Type B pancreatic cell (in vitro differentiated cells): ENCODE results near the gene GMDS. TPM values are rescaled to one million over a fixed set of nuclear protein-coding genes. Genes with fewer than 3 reads are reported as not detected.

Experiments
- DNase-seq: peaks from one replicate; pipeline ENCODE4 v3.0.0; 2021; ENCODE audit warnings: mixed read lengths; ENCODE audit not compliant: unreplicated experiment; ENCODE audit errors: extremely low spot score
- H3K27ac Mint-ChIP-seq: 2 replicates; pipeline ENCODE4 v1.8.0; 2021; ENCODE audit warnings: mild to moderate bottlenecking, mixed read lengths
- H3K27me3 Mint-ChIP-seq: 2 replicates; pipeline ENCODE4 v1.8.0; 2021; ENCODE audit warnings: mixed read lengths
- H3K36me3 Mint-ChIP-seq: 2 replicates; pipeline ENCODE4 v1.8.0; 2021; ENCODE audit warnings: mixed read lengths
- H3K4me1 Mint-ChIP-seq: one replicate; pipeline ENCODE4 v1.8.0; 2021; ENCODE audit warnings: mixed read lengths; ENCODE audit not compliant: unreplicated experiment
- H3K4me3 Mint-ChIP-seq: 2 replicates; pipeline ENCODE4 v1.8.0; 2021; ENCODE audit warnings: mild to moderate bottlenecking, mixed read lengths
- H3K9me3 Mint-ChIP-seq: 2 replicates; pipeline ENCODE4 v1.8.0; 2021; ENCODE audit warnings: mixed read lengths
- total RNA-seq: library from RNA; stranded (reverse); gene quantifications from 2 replicates; pipeline ENCODE4 v1.2.1, GENCODE V29; 2021; ENCODE audit warnings: low replicate concordance
- TF ChIP-seq, protein P1 (sequence below): fragments of 200-600 bp; sonication (generic); conservative IDR thresholded peaks from 2 replicates; pipeline ENCODE4 v1.5.0; 2021; ENCODE audit warnings: antibody characterized with exemption, mild to moderate bottlenecking

GMDS gene
- total RNA-seq, 1 donor from 2014 or later = 41.3 TPM

- TF ChIP-seq, protein P1, sequence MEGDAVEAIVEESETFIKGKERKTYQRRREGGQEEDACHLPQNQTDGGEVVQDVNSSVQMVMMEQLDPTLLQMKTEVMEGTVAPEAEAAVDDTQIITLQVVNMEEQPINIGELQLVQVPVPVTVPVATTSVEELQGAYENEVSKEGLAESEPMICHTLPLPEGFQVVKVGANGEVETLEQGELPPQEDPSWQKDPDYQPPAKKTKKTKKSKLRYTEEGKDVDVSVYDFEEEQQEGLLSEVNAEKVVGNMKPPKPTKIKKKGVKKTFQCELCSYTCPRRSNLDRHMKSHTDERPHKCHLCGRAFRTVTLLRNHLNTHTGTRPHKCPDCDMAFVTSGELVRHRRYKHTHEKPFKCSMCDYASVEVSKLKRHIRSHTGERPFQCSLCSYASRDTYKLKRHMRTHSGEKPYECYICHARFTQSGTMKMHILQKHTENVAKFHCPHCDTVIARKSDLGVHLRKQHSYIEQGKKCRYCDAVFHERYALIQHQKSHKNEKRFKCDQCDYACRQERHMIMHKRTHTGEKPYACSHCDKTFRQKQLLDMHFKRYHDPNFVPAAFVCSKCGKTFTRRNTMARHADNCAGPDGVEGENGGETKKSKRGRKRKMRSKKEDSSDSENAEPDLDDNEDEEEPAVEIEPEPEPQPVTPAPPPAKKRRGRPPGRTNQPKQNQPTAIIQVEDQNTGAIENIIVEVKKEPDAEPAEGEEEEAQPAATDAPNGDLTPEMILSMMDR = no peak
- no peak overlapping the region for H3K4me3 Mint-ChIP-seq
- H3K27ac Mint-ChIP-seq = no peak overlapping the region
- H3K36me3 Mint-ChIP-seq = peaks cover 9% of the 10 kb centered on the region
- H3K4me1 Mint-ChIP-seq = peaks cover 9% of the 10 kb centered on the region
- peaks cover 5% of the 10 kb centered on the region for H3K9me3 Mint-ChIP-seq
- DNase-seq = no peak
- peaks cover 18% of the 10 kb centered on the region for H3K27me3 Mint-ChIP-seq
These were observed 611.9 kb downstream of the GMDS start for GRCh38 chr6:1633366-1634021.

DNA sequence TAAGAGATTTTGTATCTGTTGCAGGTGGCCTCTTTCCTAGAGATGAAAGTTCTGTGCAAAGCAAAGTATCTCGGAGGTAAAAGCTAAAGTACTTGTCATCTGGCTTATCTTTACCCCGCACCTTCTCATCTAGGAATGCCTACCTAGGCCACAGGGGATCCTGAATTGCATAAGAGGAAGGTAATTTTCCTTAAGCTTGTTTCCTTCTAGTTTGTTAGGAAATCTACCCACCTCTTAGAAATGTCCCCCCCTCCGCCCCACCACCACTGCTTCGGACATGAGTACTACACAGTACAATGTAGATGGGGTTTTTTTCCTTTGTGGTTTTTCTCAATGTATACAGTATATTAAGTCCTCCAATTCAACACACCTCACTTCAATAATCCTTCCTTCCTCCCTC, 614.2 kb downstream of the GMDS start:
- Mint-ChIP-seq H3K36me3 (peaks cover 9% of the 10 kb centered on the region), H3K27ac (no peak overlapping the region), H3K4me3 (no peak overlapping the region), H3K9me3 (peaks cover 5% of the 10 kb centered on the region), H3K4me1 (peaks cover 30% of the 10 kb centered on the region), H3K27me3 (peaks cover 39% of the 10 kb centered on the region)
- TF ChIP-seq, protein P1 = no peak
- no peak for DNase-seq

DNA sequence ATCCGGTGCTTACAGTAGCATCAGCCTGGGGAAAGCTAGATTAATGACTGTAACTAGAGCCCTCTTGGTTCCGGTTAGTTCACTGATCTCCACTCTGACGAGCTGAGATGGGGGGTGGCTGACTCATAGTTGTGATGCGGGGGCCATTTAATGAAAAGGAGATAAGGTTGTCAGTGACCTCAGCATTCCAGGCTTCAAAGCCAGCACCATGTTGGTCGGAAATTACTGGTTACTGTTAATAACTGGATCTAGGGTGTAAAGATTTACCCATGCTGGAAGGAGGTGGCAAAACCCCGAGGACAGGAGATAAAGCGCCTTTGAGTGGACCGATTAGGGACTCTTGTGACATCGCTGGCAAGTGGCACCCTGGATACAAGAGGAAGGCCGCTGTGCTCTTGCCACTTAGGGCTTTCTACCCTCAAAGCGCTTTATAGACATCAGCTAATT, 614.6 kb downstream of the GMDS start:
- Mint-ChIP-seq H3K9me3 (peaks cover 5% of the 10 kb centered on the region), H3K27me3 (peaks cover 43% of the 10 kb centered on the region), H3K4me1 (peaks cover 35% of the 10 kb centered on the region), H3K36me3 (peaks cover 9% of the 10 kb centered on the region), H3K27ac (no peak overlapping the region), H3K4me3 (no peak overlapping the region)
- TF ChIP-seq, protein P1 = no peak
- no peak for DNase-seq

- Mint-ChIP-seq H3K9me3 (peaks cover 5% of the 10 kb centered on the region), H3K4me3 (no peak overlapping the region), H3K36me3 (peaks cover 9% of the 10 kb centered on the region), H3K27ac (no peak overlapping the region), H3K4me1 (peaks cover 39% of the 10 kb centered on the region), H3K27me3 (peaks cover 47% of the 10 kb centered on the region)
- TF ChIP-seq, protein P1 = no peak
- DNase-seq = no peak
These were observed 615.1 kb downstream of the GMDS start for GRCh38 chr6:1630212-1630770.

DNA sequence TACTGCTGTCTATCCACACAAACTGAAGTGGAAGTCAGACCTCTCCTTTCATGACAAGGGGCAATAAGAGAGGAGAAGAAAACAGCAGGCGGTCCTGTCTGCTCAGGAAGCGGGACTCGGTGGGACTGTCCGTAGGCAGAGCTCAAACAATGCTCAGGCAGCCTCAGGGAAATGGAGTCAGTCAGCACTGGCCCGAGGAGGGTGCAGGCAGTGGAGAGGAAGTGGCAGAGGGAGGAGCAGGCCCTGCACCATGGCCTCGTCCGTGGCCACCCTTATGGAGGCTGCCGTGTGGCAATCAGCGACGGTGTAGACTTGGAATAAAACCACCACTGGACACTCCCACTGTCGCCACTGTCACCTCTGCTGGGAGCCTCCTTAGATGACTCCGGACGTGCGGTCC, 616.1 kb downstream of the GMDS start:
- H3K4me1 Mint-ChIP-seq = peaks cover 42% of the 10 kb centered on the region
- H3K27ac Mint-ChIP-seq = no peak overlapping the region
- DNase-seq = no peak
- H3K36me3 Mint-ChIP-seq = peaks cover 7% of the 10 kb centered on the region
- TF ChIP-seq, protein P1 = no peak
- peaks cover 2% of the 10 kb centered on the region for H3K9me3 Mint-ChIP-seq
- H3K27me3 Mint-ChIP-seq = peaks cover 51% of the 10 kb centered on the region
- no peak overlapping the region for H3K4me3 Mint-ChIP-seq
